Osteoblast (primary cell): ENCODE results near the gene THSD7A. TPM values are rescaled to one million over a fixed set of nuclear protein-coding genes. Genes with fewer than 3 reads are reported as not detected.

Source experiments
- DNase-seq: peaks from one replicate; pipeline ENCODE4 v3.0.0; 2011; ENCODE audit warnings: low spot score, mixed read lengths; ENCODE audit not compliant: insufficient read length; ENCODE audit errors: missing footprints
- H2AFZ ChIP-seq: 2 replicates; pipeline ENCODE4 v1.6.0; 2011; ENCODE audit warnings: mild to moderate bottlenecking, low read length
- H3K27ac ChIP-seq: 2 replicates; pipeline ENCODE4 v1.5.1; 2011; ENCODE audit warnings: mild to moderate bottlenecking, low read depth, low read length, moderate library complexity
- H3K27me3 ChIP-seq: 2 replicates; pipeline ENCODE4 v1.6.0; 2012; ENCODE audit warnings: mild to moderate bottlenecking, control low read depth, inconsistent platforms, low read length, moderate library complexity; ENCODE audit not compliant: insufficient read depth
- H3K36me3 ChIP-seq: 2 replicates; pipeline ENCODE4 v1.5.1; 2011; ENCODE audit warnings: mild to moderate bottlenecking, low read length, control low read depth, moderate library complexity; ENCODE audit not compliant: insufficient read depth
- H3K4me1 ChIP-seq: 2 replicates; pipeline ENCODE4 v1.5.1; 2011; ENCODE audit warnings: mild to moderate bottlenecking, low read length, control low read depth, moderate library complexity; ENCODE audit not compliant: insufficient read depth
- H3K4me2 ChIP-seq: 2 replicates; pipeline ENCODE4 v1.6.0; 2011; ENCODE audit warnings: mild to moderate bottlenecking, low read length; ENCODE audit not compliant: insufficient read depth
- H3K4me3 ChIP-seq: fragments of 200-600 bp; sonication (generic); 3 replicates; pipeline ENCODE4 v1.5.1; 2012; ENCODE audit warnings: mild to moderate bottlenecking, low read length, inconsistent platforms; ENCODE audit not compliant: insufficient read depth
- H3K79me2 ChIP-seq: 2 replicates; pipeline ENCODE4 v1.6.0; 2012; ENCODE audit warnings: mild to moderate bottlenecking, low read length, control low read depth, inconsistent platforms; ENCODE audit not compliant: insufficient read depth
- H3K9me3 ChIP-seq: 2 replicates; pipeline ENCODE4 v1.5.1; 2011; ENCODE audit warnings: low read depth, low read length, control low read depth
- H4K20me1 ChIP-seq: 2 replicates; pipeline ENCODE4 v1.6.0; 2012; ENCODE audit warnings: mild to moderate bottlenecking, low read length, control low read depth; ENCODE audit not compliant: insufficient read depth
- total RNA-seq: library from RNA; depleted of rRNA; stranded (reverse); fragments of >200 nt; gene quantifications from 2 replicates; pipeline ENCODE4 v1.2.3, GENCODE V29; 2012
- TF ChIP-seq, protein P1 (sequence below): IDR thresholded peaks from 2 replicates; pipeline ENCODE4 v1.5.1; 2011; ENCODE audit warnings: mild to moderate bottlenecking, low read depth, low read length, moderate library complexity; ENCODE audit errors: extremely low read depth

THSD7A gene
- total RNA-seq, 1 donor, result under 0.01 TPM

DNA sequence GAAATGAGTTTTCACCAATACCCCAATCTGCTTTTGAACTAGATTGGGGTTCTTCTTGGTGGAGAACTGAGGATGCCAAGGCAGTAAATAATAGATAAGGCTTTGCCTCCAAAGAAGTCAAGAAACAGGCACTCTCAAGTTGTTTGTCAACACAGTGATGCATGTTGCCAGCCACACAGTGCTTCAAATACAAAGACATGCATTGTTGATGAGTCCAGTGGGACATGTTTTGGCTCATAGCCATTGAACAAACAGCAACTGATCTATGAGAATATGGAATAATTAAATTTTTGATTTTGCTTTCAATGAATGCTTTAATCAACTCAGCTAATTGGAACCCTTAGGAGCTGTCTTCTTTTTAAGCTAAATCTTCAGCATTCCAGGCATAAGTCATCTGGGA is 346.4 kb downstream of the THSD7A start:
- no peak for DNase-seq
- no peak overlapping the region for H3K27ac ChIP-seq
- H2AFZ ChIP-seq, result no peak overlapping the region
- H3K36me3 ChIP-seq, result no peaks in the 10 kb centered on the region
- H3K4me3 ChIP-seq, result no peak overlapping the region
- H3K79me2 ChIP-seq, result no peaks in the 10 kb centered on the region
- no peaks in the 10 kb centered on the region for H3K9me3 ChIP-seq
- no peaks in the 10 kb centered on the region for H3K27me3 ChIP-seq
- H3K4me1 ChIP-seq, result no peaks in the 10 kb centered on the region
- no peak overlapping the region for H3K4me2 ChIP-seq
- TF ChIP-seq, protein P1, sequence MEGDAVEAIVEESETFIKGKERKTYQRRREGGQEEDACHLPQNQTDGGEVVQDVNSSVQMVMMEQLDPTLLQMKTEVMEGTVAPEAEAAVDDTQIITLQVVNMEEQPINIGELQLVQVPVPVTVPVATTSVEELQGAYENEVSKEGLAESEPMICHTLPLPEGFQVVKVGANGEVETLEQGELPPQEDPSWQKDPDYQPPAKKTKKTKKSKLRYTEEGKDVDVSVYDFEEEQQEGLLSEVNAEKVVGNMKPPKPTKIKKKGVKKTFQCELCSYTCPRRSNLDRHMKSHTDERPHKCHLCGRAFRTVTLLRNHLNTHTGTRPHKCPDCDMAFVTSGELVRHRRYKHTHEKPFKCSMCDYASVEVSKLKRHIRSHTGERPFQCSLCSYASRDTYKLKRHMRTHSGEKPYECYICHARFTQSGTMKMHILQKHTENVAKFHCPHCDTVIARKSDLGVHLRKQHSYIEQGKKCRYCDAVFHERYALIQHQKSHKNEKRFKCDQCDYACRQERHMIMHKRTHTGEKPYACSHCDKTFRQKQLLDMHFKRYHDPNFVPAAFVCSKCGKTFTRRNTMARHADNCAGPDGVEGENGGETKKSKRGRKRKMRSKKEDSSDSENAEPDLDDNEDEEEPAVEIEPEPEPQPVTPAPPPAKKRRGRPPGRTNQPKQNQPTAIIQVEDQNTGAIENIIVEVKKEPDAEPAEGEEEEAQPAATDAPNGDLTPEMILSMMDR, result no peak
- H4K20me1 ChIP-seq, result no peaks in the 10 kb centered on the region

DNA sequence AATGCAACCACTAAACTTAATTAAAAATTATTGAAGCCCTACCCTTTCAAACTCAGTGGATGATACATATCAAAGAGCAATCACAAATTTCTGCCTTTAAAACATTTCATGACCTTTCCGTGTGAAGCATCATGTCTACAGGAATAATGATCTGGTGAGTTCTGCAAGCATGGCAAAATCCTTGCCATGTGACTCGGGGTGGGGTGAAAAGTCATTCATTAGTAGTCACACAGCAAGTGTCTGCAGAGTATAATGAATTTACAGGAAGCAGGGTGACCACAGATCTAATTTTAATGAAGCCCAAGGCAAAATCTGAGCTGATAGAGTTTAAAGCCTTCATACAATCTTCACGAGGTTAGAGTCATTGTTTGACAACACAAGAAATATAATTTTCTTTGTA is 351.9 kb downstream of the THSD7A start:
- Histone ChIP-seq H3K9me3 (no peaks in the 10 kb centered on the region), H3K27me3 (no peaks in the 10 kb centered on the region), H3K4me1 (no peaks in the 10 kb centered on the region), H4K20me1 (no peaks in the 10 kb centered on the region), H3K27ac (no peak overlapping the region), H2AFZ (no peak overlapping the region), H3K36me3 (no peaks in the 10 kb centered on the region), H3K4me3 (no peak overlapping the region), H3K4me2 (no peak overlapping the region), H3K79me2 (no peaks in the 10 kb centered on the region)
- TF ChIP-seq, protein P1, result no peak
- DNase-seq, result no peak

DNA sequence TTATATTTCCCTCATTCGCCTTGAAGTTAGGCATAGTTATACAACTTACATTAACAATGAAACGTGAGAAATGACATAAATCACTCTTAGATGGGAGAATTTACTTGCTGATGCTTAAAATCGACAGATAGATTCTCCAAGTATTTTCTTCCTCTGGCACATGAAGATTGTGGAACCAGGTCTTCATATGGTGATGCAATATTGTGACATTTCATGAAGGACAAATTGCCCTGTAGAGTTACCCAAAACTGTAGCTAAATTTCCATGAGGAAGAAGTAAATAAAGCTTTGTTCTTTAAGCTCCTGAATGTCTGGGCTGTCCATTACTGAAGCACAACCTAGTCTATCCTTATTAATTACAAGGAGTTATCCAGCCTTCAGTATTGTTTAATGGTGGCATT is 353.1 kb downstream of the THSD7A start:
- no peak for DNase-seq
- no peak overlapping the region for H3K4me3 ChIP-seq
- H4K20me1 ChIP-seq, result no peaks in the 10 kb centered on the region
- no peak overlapping the region for H3K27ac ChIP-seq
- TF ChIP-seq, protein P1, result no peak
- H2AFZ ChIP-seq, result no peak overlapping the region
- H3K36me3 ChIP-seq, result no peaks in the 10 kb centered on the region
- H3K79me2 ChIP-seq, result no peaks in the 10 kb centered on the region
- no peaks in the 10 kb centered on the region for H3K27me3 ChIP-seq
- H3K9me3 ChIP-seq, result no peaks in the 10 kb centered on the region
- no peak overlapping the region for H3K4me2 ChIP-seq
- H3K4me1 ChIP-seq, result no peaks in the 10 kb centered on the region

DNA sequence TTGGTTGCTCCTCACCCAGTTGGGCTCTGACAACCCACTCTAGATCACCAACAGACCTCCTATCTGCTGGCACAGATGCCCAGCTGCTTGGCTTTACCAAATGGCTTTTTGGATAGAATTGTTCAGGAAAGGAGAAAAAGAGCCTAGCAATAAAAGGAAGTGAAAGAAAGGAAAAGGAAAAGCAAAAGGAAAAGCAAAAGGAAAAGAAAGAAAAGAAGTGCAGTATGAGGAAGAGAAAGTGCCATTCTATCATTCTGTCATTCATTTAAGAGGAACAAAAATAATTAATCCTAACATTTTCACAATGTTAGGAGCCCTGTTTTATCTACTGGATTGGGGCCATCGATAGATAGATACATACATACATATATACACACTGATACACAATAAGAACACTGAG is 353.6 kb downstream of the THSD7A start:
- Histone ChIP-seq H3K36me3 (no peaks in the 10 kb centered on the region), H3K4me3 (no peak overlapping the region), H3K27me3 (no peaks in the 10 kb centered on the region), H4K20me1 (no peaks in the 10 kb centered on the region), H3K9me3 (no peaks in the 10 kb centered on the region), H2AFZ (no peak overlapping the region), H3K27ac (no peak overlapping the region), H3K79me2 (no peaks in the 10 kb centered on the region), H3K4me1 (no peaks in the 10 kb centered on the region), H3K4me2 (no peak overlapping the region)
- TF ChIP-seq, protein P1, result no peak
- DNase-seq, result no peak
